Skin epidermis (tissue), 12 donors: ENCODE results near the gene TMED6.

Experiments
- H3K27ac ChIP-seq, 21 experiments: fragments of 200-600 bp; sonication (generic) in 11 of 21; one replicate each; pipeline ENCODE4 v1.5.0; 2020; ENCODE audit warnings: mild to moderate bottlenecking in 3 of 21, inconsistent platforms in 2 of 21, moderate library complexity in 2 of 21
- H3K4me3 ChIP-seq, 7 experiments: fragments of 200-600 bp; sonication (generic) in 2 of 7; one replicate each; pipeline ENCODE4 v1.5.0; 2020; ENCODE audit warnings: inconsistent platforms in 2 of 7, mild to moderate bottlenecking in 2 of 7, moderate library complexity in 1 of 7

The TMED6 gene

GRCh38 chr16:69326172-69326873, 25.3 kb downstream of the TMED6 start:
- no peak overlapping the region for H3K4me3 ChIP-seq
- H3K27ac ChIP-seq = no peak overlapping the region

GRCh38 chr16:69325784-69326171, 25.8 kb downstream of the TMED6 start:
- Histone ChIP-seq H3K4me3 (no peak overlapping the region), H3K27ac (no peak overlapping the region)

- H3K27ac ChIP-seq = no peak overlapping the region
These were observed 26.9 kb downstream of the TMED6 start for GRCh38 chr16:69324585-69325253.

GRCh38 chr16:69324013-69324531, 27.5 kb downstream of the TMED6 start:
- no peak overlapping the region for H3K4me3 ChIP-seq
- no peak overlapping the region for H3K27ac ChIP-seq

More at GRCh38 chr16:69324585-69325253, 26.9 kb downstream of the TMED6 start:
- no peak overlapping the region for H3K4me3 ChIP-seq

DNA sequence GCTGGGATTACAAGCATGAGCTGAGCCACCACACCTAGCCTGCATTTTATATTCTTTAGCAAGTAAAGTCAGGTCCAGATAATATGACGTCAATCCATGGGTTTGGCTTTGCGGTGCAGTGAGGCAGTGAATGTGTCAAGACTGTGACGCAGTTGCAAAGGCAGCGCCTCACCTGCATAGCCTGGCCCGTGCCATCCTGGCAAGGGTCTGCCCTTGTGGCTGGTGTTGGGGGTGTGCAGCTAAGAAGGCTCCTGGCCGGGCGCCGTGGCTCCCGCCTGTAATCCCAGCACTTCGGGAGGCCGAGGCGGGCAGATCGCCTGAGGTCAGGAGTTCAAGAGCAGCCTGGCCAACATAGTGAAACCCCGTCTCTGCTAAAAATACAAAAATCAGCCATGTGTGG, 28.2 kb downstream of the TMED6 start:
- no peak overlapping the region for H3K27ac ChIP-seq
- H3K4me3 ChIP-seq = no peak overlapping the region

GRCh38 chr16:69322343-69322742, 29.2 kb downstream of the TMED6 start:
- no peak overlapping the region for H3K4me3 ChIP-seq
- peak overlapping the region in 1 of 21 experiments; percentile 31 for H3K27ac ChIP-seq

DNA sequence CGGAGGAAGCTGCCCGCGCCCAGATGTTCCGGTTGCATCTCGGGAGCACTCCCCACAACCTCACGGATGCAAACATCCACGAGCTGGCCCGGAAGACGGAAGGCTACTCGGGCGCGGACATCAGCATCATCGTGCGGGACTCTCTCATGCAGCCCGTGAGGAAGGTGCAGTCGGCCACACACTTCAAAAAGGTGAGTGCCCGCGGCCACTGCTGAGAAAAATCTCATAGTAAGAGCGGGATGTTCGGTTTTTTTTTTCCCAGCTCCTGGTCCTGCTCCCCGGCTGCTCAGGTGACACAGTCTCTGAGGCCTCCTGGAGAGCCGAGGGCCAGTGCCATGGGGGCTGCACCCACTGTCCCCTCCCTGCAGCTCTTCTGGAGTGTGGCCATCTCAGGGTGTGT, 30.5 kb downstream of the TMED6 start:
- no peak overlapping the region for H3K27ac ChIP-seq
- no peak overlapping the region for H3K4me3 ChIP-seq

GRCh38 chr16:69320740-69321073, 30.9 kb downstream of the TMED6 start:
- H3K4me3 ChIP-seq = no peak overlapping the region

GRCh38 chr16:69319826-69320739, 31.5 kb downstream of the TMED6 start:
- no peak overlapping the region for H3K4me3 ChIP-seq
- H3K27ac ChIP-seq = no peak overlapping the region

More at GRCh38 chr16:69320740-69321073, 30.9 kb downstream of the TMED6 start:
- no peak overlapping the region for H3K27ac ChIP-seq

DNA sequence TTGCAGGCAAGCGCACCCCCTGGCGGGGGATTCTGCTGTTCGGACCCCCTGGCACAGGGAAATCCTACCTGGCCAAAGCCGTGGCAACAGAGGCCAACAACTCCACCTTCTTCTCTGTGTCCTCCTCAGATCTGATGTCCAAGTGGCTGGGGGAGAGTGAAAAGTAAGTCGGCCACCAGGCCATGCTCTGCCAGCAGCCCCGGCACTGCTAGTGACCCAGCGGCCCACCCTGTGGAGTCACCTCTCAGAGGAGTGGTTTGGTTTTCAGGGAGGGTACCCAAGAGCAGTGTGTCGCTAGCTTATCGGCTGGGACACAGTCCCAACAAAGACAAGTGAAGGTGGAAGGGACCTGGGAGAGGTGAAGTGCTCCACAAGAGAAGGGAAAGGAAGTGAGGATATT, 32.2 kb downstream of the TMED6 start:
- no peak overlapping the region for H3K4me3 ChIP-seq
- no peak overlapping the region for H3K27ac ChIP-seq

DNA sequence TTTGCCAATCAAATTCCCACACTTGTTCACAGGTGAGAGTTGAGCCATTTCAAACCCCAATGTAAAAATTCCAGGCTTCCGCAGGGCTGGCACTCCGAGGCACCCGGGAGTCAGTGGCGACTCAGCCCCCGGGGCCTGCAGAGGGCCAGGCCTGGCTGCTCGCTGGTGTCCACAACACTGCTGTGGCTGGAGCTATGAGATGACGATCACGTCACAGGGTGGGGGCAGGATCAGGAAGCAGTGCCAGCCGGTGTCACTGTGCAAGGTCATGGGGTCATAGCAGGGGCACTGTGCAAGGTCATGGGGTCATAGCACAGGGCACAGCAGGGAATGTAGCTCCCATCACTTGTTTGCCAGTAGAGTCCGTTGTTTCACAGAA, 32.7 kb downstream of the TMED6 start:
- no peak overlapping the region for H3K4me3 ChIP-seq
- no peak overlapping the region for H3K27ac ChIP-seq

- Histone ChIP-seq H3K4me3 (no peak overlapping the region), H3K27ac (no peak overlapping the region)
These were observed 33.2 kb downstream of the TMED6 start for GRCh38 chr16:69318177-69318910.

- Histone ChIP-seq H3K4me3 (no peak overlapping the region), H3K27ac (no peak overlapping the region)
These were observed 35.0 kb downstream of the TMED6 start for GRCh38 chr16:69316595-69317034.

- Histone ChIP-seq H3K4me3 (no peak overlapping the region), H3K27ac (no peak overlapping the region)
These were observed 35.9 kb downstream of the TMED6 start for GRCh38 chr16:69315486-69316311.

DNA sequence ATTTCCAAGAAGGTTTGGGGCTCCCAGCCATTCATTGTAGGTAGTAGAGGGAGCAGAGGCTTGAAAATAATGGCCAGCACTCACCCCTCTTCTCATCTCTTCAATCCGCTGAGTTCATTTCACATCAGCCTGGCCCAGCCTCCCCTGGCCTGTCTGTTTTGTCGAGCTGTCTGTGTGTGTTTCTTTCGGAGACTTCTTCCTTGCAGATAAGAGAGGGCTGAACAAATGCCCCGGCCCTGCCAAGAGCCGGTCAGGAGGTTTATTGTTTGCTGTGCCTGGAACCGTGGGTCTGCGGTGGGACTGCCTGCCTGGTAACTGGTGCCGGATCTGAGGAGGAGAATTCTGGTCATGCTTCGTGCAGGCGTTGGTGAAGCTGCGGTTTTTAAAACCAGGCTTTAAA, 37.1 kb downstream of the TMED6 start:
- Histone ChIP-seq H3K27ac (no peak overlapping the region), H3K4me3 (no peak overlapping the region)

GRCh38 chr16:69313469-69313868, 38.1 kb downstream of the TMED6 start:
- no peak overlapping the region for H3K27ac ChIP-seq
- no peak overlapping the region for H3K4me3 ChIP-seq

DNA sequence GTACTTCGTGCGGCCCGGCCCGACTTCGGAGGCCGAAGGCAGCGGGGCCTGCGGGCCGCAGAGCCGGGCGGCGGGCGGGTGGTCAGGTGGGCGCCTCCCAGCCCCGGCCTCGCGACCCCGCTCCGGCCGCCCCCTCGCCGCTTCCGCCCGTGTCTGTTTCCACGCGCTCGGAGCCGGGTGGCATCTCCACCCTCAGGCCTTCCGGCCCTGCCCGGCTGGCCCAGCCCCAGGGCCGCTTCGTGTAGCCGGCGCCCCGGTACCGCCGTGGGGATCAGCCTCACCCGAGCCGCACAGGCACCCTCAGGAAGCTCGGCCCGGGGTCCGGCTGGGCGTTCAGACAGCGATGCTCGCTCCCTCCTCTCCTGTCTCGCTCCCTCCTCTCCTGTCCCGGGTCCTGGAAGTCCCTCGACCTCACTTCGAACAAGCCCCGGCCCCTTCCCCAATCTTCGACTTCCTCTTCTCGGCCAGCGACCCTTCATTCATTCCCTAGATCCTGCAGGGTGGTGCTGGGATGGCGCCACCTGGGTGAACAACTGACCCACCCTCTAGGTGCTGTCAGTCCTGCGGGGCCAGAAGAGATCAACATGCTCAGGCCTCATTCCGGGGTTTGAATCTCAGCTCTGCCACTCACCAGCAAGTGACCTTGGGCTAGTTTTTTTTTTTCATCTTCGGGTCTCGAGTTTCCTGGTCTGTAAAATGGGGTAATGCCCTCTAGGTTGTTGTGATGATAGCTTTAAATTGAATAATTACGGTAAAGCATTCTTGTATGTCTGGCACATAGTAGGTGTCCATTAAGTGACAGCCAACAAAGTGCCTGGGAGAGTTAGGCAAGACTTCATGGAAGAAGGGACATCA, 39.8 kb downstream of the TMED6 start:
- Histone ChIP-seq H3K27ac (peak overlapping the region; percentile 78 to 98 (median 92)), H3K4me3 (peak overlapping the region; percentile 69 to 99 (median 86))
